OCI-LY3 (cell line): Measurements from ENCODE around the gene TEX29.

Experiments
- H2AFZ ChIP-seq: fragments of 200-600, 300-600 bp; shearing (Covaris generic); 2 replicates; pipeline ENCODE4 v1.6.0; 2014; ENCODE audit warnings: antibody characterized with exemption, low read depth, low read length
- H3K27ac ChIP-seq: fragments of 200-600, 300-600 bp; sonication (generic); 2 replicates; pipeline ENCODE4 v1.5.1; 2014; ENCODE audit warnings: mild to moderate bottlenecking, low read length, moderate library complexity, mixed read lengths
- H3K27me3 ChIP-seq: fragments of 200-600, 300-600 bp; sonication (generic); 2 replicates; pipeline ENCODE4 v1.6.1; 2014; ENCODE audit warnings: low read depth, low read length, mixed read lengths
- H3K36me3 ChIP-seq: fragments of 200-600, 300-600 bp; sonication (generic); replicated peaks from 2 replicates; pipeline ENCODE3; 2014; ENCODE audit warnings: low read depth, low read length, mixed read lengths
- H3K4me1 ChIP-seq: fragments of 300-600, 200-600 bp; sonication (generic); 2 replicates; pipeline ENCODE4 v1.6.1; 2014; ENCODE audit warnings: low read length, mixed read lengths
- H3K4me2 ChIP-seq: fragments of 200-600, 300-600 bp; sonication (generic); 2 replicates; pipeline ENCODE4 v1.6.1; 2014; ENCODE audit warnings: low read length, mixed read lengths
- H3K4me3 ChIP-seq: fragments of 300-600, 200-600 bp; sonication (generic); 2 replicates; pipeline ENCODE4 v1.5.1; 2014; ENCODE audit warnings: antibody characterized with exemption, mild to moderate bottlenecking, low read length, moderate library complexity
- H3K79me2 ChIP-seq: fragments of 300-600, 200-600 bp; shearing (Covaris generic); 2 replicates; pipeline ENCODE4 v1.6.1; 2014; ENCODE audit warnings: mild to moderate bottlenecking, low read length, mixed read lengths
- H3K9ac ChIP-seq: fragments of 300-600, 200-600 bp; shearing (Covaris generic); 2 replicates; pipeline ENCODE4 v1.6.0; 2014; ENCODE audit warnings: mild to moderate bottlenecking, low read length, moderate library complexity
- H3K9me3 ChIP-seq: fragments of 200-600, 300-600 bp; shearing (Covaris generic); 2 replicates; pipeline ENCODE4 v1.6.1; 2014; ENCODE audit warnings: low read length, mixed read lengths; ENCODE audit not compliant: insufficient read depth
- H4K20me1 ChIP-seq: fragments of 200-600, 300-600 bp; sonication (generic); 2 replicates; pipeline ENCODE4 v1.6.1; 2016; ENCODE audit warnings: low read length, mixed read lengths; ENCODE audit not compliant: insufficient read depth
- CTCF ChIP-seq: fragments of 200-600, 300-600 bp; sonication (generic); IDR thresholded peaks from 2 replicates; pipeline ENCODE4 v1.5.1; 2014; ENCODE audit warnings: antibody characterized with exemption, low read length, low read depth
- EZH2phosphoT487 ChIP-seq: fragments of 200-600 bp; shearing (Covaris generic); IDR thresholded peaks from 2 replicates; pipeline ENCODE4 v1.6.1; 2018; ENCODE audit warnings: antibody characterized with exemption, mixed run types, low read depth

The TEX29 gene

DNA sequence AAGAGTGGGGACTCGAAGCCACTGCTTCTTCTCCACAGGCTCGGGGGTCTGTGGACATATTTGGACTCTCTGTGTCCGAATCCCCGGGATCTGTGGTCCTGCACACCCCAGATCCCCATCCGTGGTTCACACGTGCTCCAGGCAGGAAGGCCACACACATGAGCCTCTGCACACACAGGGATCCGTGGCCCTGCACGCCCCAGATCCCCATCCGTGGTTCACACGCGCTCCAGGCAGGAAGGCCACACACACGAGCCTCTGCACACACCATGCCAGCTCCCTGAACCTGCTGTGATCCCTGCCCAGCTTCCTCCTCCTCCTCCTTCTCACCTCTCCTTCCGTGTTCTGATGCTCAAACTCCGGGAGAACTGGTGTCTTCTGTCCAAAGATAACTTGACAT, 3.1 kb downstream of the TEX29 start:
- TF ChIP-seq EZH2phosphoT487 (no peak), CTCF (no peak)
- Histone ChIP-seq H3K4me1 (no peaks in the 10 kb centered on the region), H3K4me3 (no peak overlapping the region), H3K9ac (no peak overlapping the region), H3K36me3 (no peaks in the 10 kb centered on the region), H3K79me2 (no peaks in the 10 kb centered on the region), H3K27me3 (no peaks in the 10 kb centered on the region), H4K20me1 (no peaks in the 10 kb centered on the region), H3K4me2 (no peak overlapping the region), H2AFZ (no peak overlapping the region), H3K27ac (no peak overlapping the region), H3K9me3 (no peaks in the 10 kb centered on the region)

- TF ChIP-seq EZH2phosphoT487 = no peak
- no peak for TF ChIP-seq CTCF
- Histone ChIP-seq H3K4me1 (no peaks in the 10 kb centered on the region), H4K20me1 (no peaks in the 10 kb centered on the region), H3K9ac (no peak overlapping the region), H3K27ac (no peak overlapping the region), H3K27me3 (no peaks in the 10 kb centered on the region), H3K4me2 (no peak overlapping the region), H3K79me2 (no peaks in the 10 kb centered on the region), H3K4me3 (no peak overlapping the region), H3K36me3 (no peaks in the 10 kb centered on the region), H2AFZ (no peak overlapping the region), H3K9me3 (no peaks in the 10 kb centered on the region)
Observed at GRCh38 chr13:111323950-111324651, 3.7 kb downstream of the TEX29 start.

- H3K4me2 ChIP-seq = no peak overlapping the region
- H3K9me3 ChIP-seq = no peaks in the 10 kb centered on the region
- H3K4me3 ChIP-seq = no peak overlapping the region
- no peaks in the 10 kb centered on the region for H3K79me2 ChIP-seq
- TF ChIP-seq CTCF = no peak
- TF ChIP-seq EZH2phosphoT487 = no peak
- H4K20me1 ChIP-seq = no peaks in the 10 kb centered on the region
- H3K9ac ChIP-seq = no peak overlapping the region
- no peak overlapping the region for H3K27ac ChIP-seq
- H3K27me3 ChIP-seq = no peaks in the 10 kb centered on the region
- no peak overlapping the region for H2AFZ ChIP-seq
- no peaks in the 10 kb centered on the region for H3K36me3 ChIP-seq
- H3K4me1 ChIP-seq = no peaks in the 10 kb centered on the region
Observed at GRCh38 chr13:111324736-111325135, 4.3 kb downstream of the TEX29 start.

DNA sequence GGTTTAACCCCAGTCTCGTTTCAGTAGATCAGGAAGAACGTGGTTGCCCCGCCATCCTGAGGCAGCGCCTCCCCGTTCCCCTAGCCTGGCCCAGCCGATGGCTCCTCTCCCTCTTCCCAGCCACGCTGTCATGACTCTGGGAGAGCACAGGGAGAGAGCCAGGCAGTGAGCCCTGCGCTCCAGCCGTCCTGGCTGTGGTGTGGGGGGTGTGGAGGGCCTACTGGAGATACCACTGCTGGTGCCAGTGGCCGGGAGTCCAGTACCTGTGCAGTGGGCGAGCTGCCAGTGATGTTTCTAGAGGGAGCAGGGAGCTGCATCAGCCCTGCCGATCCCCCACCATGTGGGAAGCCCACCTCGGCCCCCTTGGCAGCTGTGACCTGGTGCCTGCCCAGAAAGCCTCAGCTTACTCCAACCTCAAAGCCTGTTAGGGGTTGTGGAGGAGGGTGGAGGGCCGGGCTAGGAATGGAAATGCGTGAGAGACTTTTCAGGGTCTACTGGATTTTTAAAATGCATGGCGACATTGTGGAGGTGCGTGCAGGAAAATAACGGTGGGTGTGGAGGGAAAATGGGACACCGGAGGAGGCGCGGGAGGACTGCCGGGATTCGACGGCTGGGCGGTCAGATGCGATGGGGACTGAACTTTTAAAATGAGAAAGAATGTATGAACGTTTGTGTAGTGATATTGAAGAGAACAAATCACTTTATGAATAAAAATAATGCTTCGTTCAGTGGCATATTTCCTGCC, 4.9 kb downstream of the TEX29 start:
- H3K4me1 ChIP-seq = no peaks in the 10 kb centered on the region
- no peaks in the 10 kb centered on the region for H3K9me3 ChIP-seq
- TF ChIP-seq CTCF = no peak
- TF ChIP-seq EZH2phosphoT487 = no peak
- H3K36me3 ChIP-seq = no peaks in the 10 kb centered on the region
- H2AFZ ChIP-seq = no peak overlapping the region
- no peaks in the 10 kb centered on the region for H4K20me1 ChIP-seq
- no peak overlapping the region for H3K4me2 ChIP-seq
- no peaks in the 10 kb centered on the region for H3K79me2 ChIP-seq
- H3K27me3 ChIP-seq = no peaks in the 10 kb centered on the region
- H3K9ac ChIP-seq = no peak overlapping the region
- H3K27ac ChIP-seq = no peak overlapping the region
- no peak overlapping the region for H3K4me3 ChIP-seq
